ENCODE data around the gene PDE9A. TPM values are rescaled to one million over a fixed set of nuclear protein-coding genes. Genes with fewer than 3 reads are reported as not detected.

Gene PDE9A
- total and polyA plus RNA-seq, 8 donors, result 1.2 to 14.4 (median 5.0) TPM

GRCh38 chr21:42615924-42616323 lies 37.5 kb upstream of the PDE9A start:
- Histone ChIP-seq H3K27ac (no peak overlapping the region), H3K9me3 (no peaks in the 10 kb centered on the region), H3K27me3 (peaks cover 0 to 8% (median 1%) of the 10 kb centered on the region in 4 donors), H3K36me3 (no peaks in the 10 kb centered on the region), H3K4me1 (no peaks in the 10 kb centered on the region), H3K4me3 (no peak overlapping the region)
- DNase-seq, result no peak
- TF ChIP-seq, protein P1, sequence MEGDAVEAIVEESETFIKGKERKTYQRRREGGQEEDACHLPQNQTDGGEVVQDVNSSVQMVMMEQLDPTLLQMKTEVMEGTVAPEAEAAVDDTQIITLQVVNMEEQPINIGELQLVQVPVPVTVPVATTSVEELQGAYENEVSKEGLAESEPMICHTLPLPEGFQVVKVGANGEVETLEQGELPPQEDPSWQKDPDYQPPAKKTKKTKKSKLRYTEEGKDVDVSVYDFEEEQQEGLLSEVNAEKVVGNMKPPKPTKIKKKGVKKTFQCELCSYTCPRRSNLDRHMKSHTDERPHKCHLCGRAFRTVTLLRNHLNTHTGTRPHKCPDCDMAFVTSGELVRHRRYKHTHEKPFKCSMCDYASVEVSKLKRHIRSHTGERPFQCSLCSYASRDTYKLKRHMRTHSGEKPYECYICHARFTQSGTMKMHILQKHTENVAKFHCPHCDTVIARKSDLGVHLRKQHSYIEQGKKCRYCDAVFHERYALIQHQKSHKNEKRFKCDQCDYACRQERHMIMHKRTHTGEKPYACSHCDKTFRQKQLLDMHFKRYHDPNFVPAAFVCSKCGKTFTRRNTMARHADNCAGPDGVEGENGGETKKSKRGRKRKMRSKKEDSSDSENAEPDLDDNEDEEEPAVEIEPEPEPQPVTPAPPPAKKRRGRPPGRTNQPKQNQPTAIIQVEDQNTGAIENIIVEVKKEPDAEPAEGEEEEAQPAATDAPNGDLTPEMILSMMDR (IDR thresholded peaks at IDR 0.05), result no peak
- 44 to 51% methylated on average over 3 of the region's 3 CpGs for WGBS, 2 donors
- no peak for FAIRE-seq
- intact Hi-C loops (cut with DNase I), result no loop called here
- ATAC-seq, result no peak

DNA sequence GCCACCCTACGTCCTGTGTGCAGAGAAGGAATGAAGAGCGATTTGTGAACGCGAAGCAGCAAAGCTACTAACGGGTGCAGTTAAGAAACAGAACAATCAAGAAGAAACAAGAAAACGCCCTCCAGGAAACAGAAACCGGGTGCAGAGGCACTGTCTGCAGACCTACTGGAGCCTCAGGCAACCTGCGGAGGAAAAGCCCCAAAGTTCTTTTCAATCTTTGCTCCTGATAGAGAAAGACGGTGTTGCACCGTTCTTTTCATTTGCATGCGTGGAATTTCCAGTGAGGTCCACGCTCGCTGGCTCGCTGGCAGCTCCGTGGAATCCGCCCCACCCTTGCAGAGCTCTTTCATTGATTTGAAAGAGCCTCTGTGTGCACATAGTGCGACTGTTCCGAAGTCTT lies 37.0 kb upstream of the PDE9A start:
- WGBS, 2 donors, result 11 to 26% methylated on average over 18 of the region's 18 CpGs
- FAIRE-seq (no peak), DNase-seq (no peak), ATAC-seq (no peak)
- no peaks in the 10 kb centered on the region for H3K4me1 ChIP-seq
- no peaks in the 10 kb centered on the region for H3K9me3 ChIP-seq
- H3K27me3 ChIP-seq, result peaks cover 0 to 8% (median 1%) of the 10 kb centered on the region in 4 donors
- no peaks in the 10 kb centered on the region for H3K36me3 ChIP-seq
- H3K27ac ChIP-seq, result no peak overlapping the region
- H3K4me3 ChIP-seq, result no peak overlapping the region
- intact Hi-C loops (cut with DNase I), result no loop called here
- TF ChIP-seq, protein P1 (IDR thresholded peaks at IDR 0.05), result no peak

- DNase-seq, result peak in 1 of 6 donors; percentile 75
Measured at GRCh38 chr21:42616941-42617340, 36.5 kb upstream of the PDE9A start.

DNA sequence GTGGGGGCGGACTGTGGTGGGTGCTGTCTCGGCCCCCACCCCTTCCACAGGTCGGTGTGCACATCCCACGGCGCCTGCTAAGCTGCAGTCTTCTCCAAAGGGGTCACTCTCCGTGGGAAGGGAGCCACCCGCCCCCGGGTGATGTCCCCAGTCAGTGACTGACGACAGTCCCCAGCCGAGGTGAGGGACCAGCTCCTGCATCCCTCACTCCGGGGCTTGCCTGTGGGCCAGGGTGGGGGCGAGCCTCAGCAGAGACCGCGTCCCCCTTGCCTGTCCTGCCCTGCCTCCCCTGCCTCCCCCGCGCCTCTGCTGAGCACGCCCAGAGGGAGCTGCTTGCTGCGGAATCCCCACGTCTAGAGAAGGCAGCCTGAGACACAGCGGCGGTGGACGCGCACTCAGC lies 35.9 kb upstream of the PDE9A start:
- WGBS, 2 donors, result 57 to 66% methylated on average over 22 to 23 of the region's 23 CpGs
- intact Hi-C loops (cut with DNase I), result no loop called here
- peak in 1 of 6 donors; percentile 65 for DNase-seq
- no peak for FAIRE-seq
- no peak overlapping the region for H3K4me3 ChIP-seq
- H3K27ac ChIP-seq, result no peak overlapping the region
- H3K36me3 ChIP-seq, result no peaks in the 10 kb centered on the region
- H3K27me3 ChIP-seq, result peaks cover 0 to 8% (median 1%) of the 10 kb centered on the region in 4 donors
- no peaks in the 10 kb centered on the region for H3K4me1 ChIP-seq
- TF ChIP-seq, protein P1 (IDR thresholded peaks at IDR 0.05), result no peak
- no peaks in the 10 kb centered on the region for H3K9me3 ChIP-seq
- no peak for ATAC-seq

More at GRCh38 chr21:42616941-42617340, 36.5 kb upstream of the PDE9A start:
- ATAC-seq, result no peak
- FAIRE-seq, result no peak
- 63 to 75% methylated on average over 21 of the region's 21 CpGs for WGBS, 2 donors
- TF ChIP-seq, protein P1 (IDR thresholded peaks at IDR 0.05), result no peak
- intact Hi-C loops (cut with DNase I), result no loop called here
- Histone ChIP-seq H3K4me1 (no peaks in the 10 kb centered on the region), H3K4me3 (no peak overlapping the region), H3K27ac (no peak overlapping the region), H3K9me3 (no peaks in the 10 kb centered on the region), H3K27me3 (peaks cover 0 to 8% (median 1%) of the 10 kb centered on the region in 4 donors), H3K36me3 (no peaks in the 10 kb centered on the region)

- Histone ChIP-seq H3K4me1 (no peaks in the 10 kb centered on the region), H3K4me3 (no peak overlapping the region), H3K9me3 (no peaks in the 10 kb centered on the region), H3K27me3 (peaks cover 0 to 8% (median 1%) of the 10 kb centered on the region in 4 donors), H3K27ac (no peak overlapping the region), H3K36me3 (no peaks in the 10 kb centered on the region)
- intact Hi-C loops (cut with DNase I), result no loop called here
- TF ChIP-seq, protein P1 (IDR thresholded peaks at IDR 0.05), result no peak
- ATAC-seq (no peak), DNase-seq (no peak), FAIRE-seq (no peak)
- WGBS, 2 donors, result 26 to 29% methylated on average over 3 of the region's 3 CpGs
Measured at GRCh38 chr21:42618707-42619102, 34.7 kb upstream of the PDE9A start.

All from pancreas (tissue), 10 donors.